ENCODE data around the gene SHPK. TPM values are rescaled to one million over a fixed set of nuclear protein-coding genes. Genes with fewer than 3 reads are reported as not detected.

SHPK gene
- total and polyA plus RNA-seq, 4 donors, result 9.3 to 66.6 (median 17.0) TPM

GRCh38 chr17:3657588-3657869 is 21.5 kb upstream of the SHPK start:
- Histone ChIP-seq H3K36me3 (ENCODE audit: control insufficient read depth in 4 of 4, insufficient read depth in 3 of 4, low read depth in 1 of 4, low read length in 3 of 4) (peaks cover 0 to 6% (median under 1%) of the 10 kb centered on the region in 4 donors), H3K4me3 (ENCODE audit: low read depth in 1 of 3, low read length in 3 of 3) (no peak overlapping the region), H3K27ac (ENCODE audit: low read depth in 1 of 2, low read length in 2 of 2) (no peak overlapping the region), H3K9ac (ENCODE audit: low read depth in 1 of 2, low read length in 2 of 2) (no peak overlapping the region), H3K9me3 (ENCODE audit: control insufficient read depth in 4 of 4, low read length in 3 of 4) (no peaks in the 10 kb centered on the region), H3K4me1 (ENCODE audit: control insufficient read depth in 4 of 4, insufficient read depth in 4 of 4, low read length in 3 of 4) (peaks cover 6 to 25% (median 7%) of the 10 kb centered on the region in 4 donors), H3K27me3 (ENCODE audit: control insufficient read depth in 4 of 4, insufficient read depth in 4 of 4, low read length in 3 of 4) (no peaks in the 10 kb centered on the region)
- 93% methylated on average over 7 of the region's 7 CpGs for WGBS
- no peak for DNase-seq (ENCODE audit: low spot score)
- TF ChIP-seq HNF4G (IDR thresholded peaks at IDR 0.05), result no peak
- no peak for TF ChIP-seq JUND (IDR thresholded peaks at IDR 0.05)
- no peak for TF ChIP-seq ATF3 (IDR thresholded peaks at IDR 0.05)
- no peak for TF ChIP-seq RXRA (IDR thresholded peaks at IDR 0.05)
- no peak for TF ChIP-seq YY1 (IDR thresholded peaks at IDR 0.05)
- no peak for TF ChIP-seq HNF4A (conservative IDR thresholded peaks at IDR 0.05)
- no peak for TF ChIP-seq REST (IDR thresholded peaks at IDR 0.05)
- no peak for TF ChIP-seq MAX (IDR thresholded peaks at IDR 0.05)

GRCh38 chr17:3656755-3657587 is 20.9 kb upstream of the SHPK start:
- no peak for DNase-seq (ENCODE audit: low spot score)
- H3K36me3 ChIP-seq (ENCODE audit: control insufficient read depth in 4 of 4, insufficient read depth in 3 of 4, low read depth in 1 of 4, low read length in 3 of 4), result peaks cover 0 to 6% (median under 1%) of the 10 kb centered on the region in 4 donors
- no peak overlapping the region for H3K27ac ChIP-seq (ENCODE audit: low read depth in 1 of 2, low read length in 2 of 2)

More at GRCh38 chr17:3656755-3657587, 20.9 kb upstream of the SHPK start:
- 93% methylated on average over 16 of the region's 16 CpGs for WGBS
- no peak overlapping the region for H3K9ac ChIP-seq (ENCODE audit: low read depth in 1 of 2, low read length in 2 of 2)
- no peaks in the 10 kb centered on the region for H3K27me3 ChIP-seq (ENCODE audit: control insufficient read depth in 4 of 4, insufficient read depth in 4 of 4, low read length in 3 of 4)
- H3K9me3 ChIP-seq (ENCODE audit: control insufficient read depth in 4 of 4, low read length in 3 of 4), result no peaks in the 10 kb centered on the region
- peaks cover 6 to 21% (median 7%) of the 10 kb centered on the region in 4 donors for H3K4me1 ChIP-seq (ENCODE audit: control insufficient read depth in 4 of 4, insufficient read depth in 4 of 4, low read length in 3 of 4)
- no peak for TF ChIP-seq MAX (IDR thresholded peaks at IDR 0.05)
- TF ChIP-seq YY1 (IDR thresholded peaks at IDR 0.05), result no peak
- no peak for TF ChIP-seq REST (IDR thresholded peaks at IDR 0.05)
- H3K4me3 ChIP-seq (ENCODE audit: low read depth in 1 of 3, low read length in 3 of 3), result no peak overlapping the region
